Keratinocyte (primary cell): ENCODE data around the gene HIRA. TPM values are rescaled to one million over a fixed set of nuclear protein-coding genes. Genes with fewer than 3 reads are reported as not detected.

ENCODE experiments used
- DNase-seq: peaks from one replicate; pipeline ENCODE4 v3.0.0-alpha.2; 2011; ENCODE audit warnings: low read depth, missing footprints, low spot score
- FAIRE-seq: peaks from 2 replicates; lab custom pipeline; 2011; peaks lifted over from hg19 to GRCh38; lab: Jason Lieb, UNC
- H2AFZ ChIP-seq: 2 replicates; pipeline ENCODE4 v1.6.0; 2012; ENCODE audit warnings: low read length, control low read depth, inconsistent platforms; ENCODE audit not compliant: control insufficient read depth
- H3K27ac ChIP-seq: 2 replicates; pipeline ENCODE4 v1.5.1; 2011; ENCODE audit warnings: low read length; ENCODE audit not compliant: control insufficient read depth, insufficient read depth
- H3K27me3 ChIP-seq: 3 replicates; pipeline ENCODE4 v1.6.0; 2011; ENCODE audit warnings: low read length; ENCODE audit not compliant: control insufficient read depth, insufficient read depth; ENCODE audit errors: extremely low read depth
- H3K36me3 ChIP-seq, 2 experiments: 2 replicates in 1 of 2; 3 replicates in 1 of 2; pipeline ENCODE4 v1.5.1; 2011; ENCODE audit warnings: low read length in 2 of 2, mild to moderate bottlenecking in 1 of 2; ENCODE audit not compliant: control insufficient read depth in 2 of 2, insufficient read depth in 2 of 2; ENCODE audit errors: extremely low read depth in 1 of 2
- H3K4me1 ChIP-seq: 3 replicates; pipeline ENCODE4 v1.5.1; 2011; ENCODE audit warnings: low read length; ENCODE audit not compliant: control insufficient read depth, insufficient read depth; ENCODE audit errors: extremely low read depth
- H3K4me2 ChIP-seq: 3 replicates; pipeline ENCODE4 v1.6.0; 2011; ENCODE audit warnings: low read depth, low read length; ENCODE audit not compliant: control insufficient read depth, insufficient read depth; ENCODE audit errors: extremely low read depth
- H3K4me3 ChIP-seq, 3 experiments: fragments of 200-600 bp in 1 of 3; sonication (generic) in 1 of 3; 2 replicates in 2 of 3; 3 replicates in 1 of 3; pipeline ENCODE4 v1.5.1; 2011 to 2016; ENCODE audit warnings: low read length in 3 of 3, mild to moderate bottlenecking in 3 of 3, control low read depth in 2 of 3, inconsistent platforms in 1 of 3, low read depth in 1 of 3, mixed read lengths in 1 of 3, mixed run types in 1 of 3, moderate library complexity in 1 of 3; ENCODE audit not compliant: control insufficient read depth in 2 of 3, insufficient read depth in 2 of 3; ENCODE audit errors: extremely low read depth in 1 of 3
- H3K79me2 ChIP-seq: 2 replicates; pipeline ENCODE4 v1.6.0; 2012; ENCODE audit warnings: low read length; ENCODE audit not compliant: control insufficient read depth, insufficient read depth
- H3K9ac ChIP-seq: 3 replicates; pipeline ENCODE4 v1.6.0; 2011; ENCODE audit warnings: low read length; ENCODE audit not compliant: control insufficient read depth, insufficient read depth; ENCODE audit errors: extremely low read depth
- H3K9me1 ChIP-seq: 3 replicates; pipeline ENCODE4 v1.6.0; 2011; ENCODE audit warnings: low read length; ENCODE audit not compliant: control insufficient read depth, insufficient read depth; ENCODE audit errors: extremely low read depth
- H3K9me3 ChIP-seq: 2 replicates; pipeline ENCODE4 v1.5.1; 2012; ENCODE audit warnings: low read depth, low read length; ENCODE audit not compliant: control insufficient read depth
- H4K20me1 ChIP-seq: 3 replicates; pipeline ENCODE4 v1.6.0; 2011; ENCODE audit warnings: low read length; ENCODE audit not compliant: control insufficient read depth, insufficient read depth; ENCODE audit errors: extremely low read depth
- EZH2 ChIP-seq: IDR thresholded peaks from one replicate; pipeline ENCODE4 v1.6.1; 2012; ENCODE audit warnings: inconsistent platforms, mild to moderate bottlenecking, low read length, moderate library complexity
- dilution Hi-C: fragments of 300-500 bp; cut with MboI; formaldehyde crosslinking; loops from one replicate; pipeline ENCODE4 v1.7.0; 2020; ENCODE audit warnings: low sequenced_read_pairs; ENCODE audit not compliant: extremely low pct_ligation_motif_present
- polyA plus RNA-seq, 5 experiments: library from polyadenylated mRNA; depleted of rRNA in 3 of 5; stranded (reverse) in 3 of 5; stranded (forward) in 1 of 5; unstranded in 1 of 5; fragments of >200 nt; gene quantifications; 1 replicate in 1 of 5; 2 replicates in 3 of 5; 3 replicates in 1 of 5; pipeline versions ENCODE4 v1.2.1 to v1.2.3, GENCODE V29; 2011 to 2012; ENCODE audit warnings: missing spikeins in 2 of 5, low read depth in 1 of 5, low replicate concordance in 1 of 5
- TF ChIP-seq, protein P1 (sequence below), 3 experiments: IDR thresholded peaks in 1 of 3; conservative IDR thresholded peaks in 1 of 3; optimal IDR thresholded peaks in 1 of 3; 2 replicates in 2 of 3; 3 replicates in 1 of 3; pipeline versions ENCODE3 to v1.5.1; 2011; ENCODE audit warnings: low read length in 3 of 3, mild to moderate bottlenecking in 3 of 3, moderate library complexity in 2 of 3, control low read depth in 1 of 3, inconsistent platforms in 1 of 3; ENCODE audit not compliant: insufficient read depth in 2 of 3; ENCODE audit errors: extremely low read depth in 1 of 3

Gene HIRA
- polyA plus RNA-seq, 1 donor (not counting 4 experiments of a cell fraction or from before 2014, with no cell fraction given), result 16.7 TPM

DNA sequence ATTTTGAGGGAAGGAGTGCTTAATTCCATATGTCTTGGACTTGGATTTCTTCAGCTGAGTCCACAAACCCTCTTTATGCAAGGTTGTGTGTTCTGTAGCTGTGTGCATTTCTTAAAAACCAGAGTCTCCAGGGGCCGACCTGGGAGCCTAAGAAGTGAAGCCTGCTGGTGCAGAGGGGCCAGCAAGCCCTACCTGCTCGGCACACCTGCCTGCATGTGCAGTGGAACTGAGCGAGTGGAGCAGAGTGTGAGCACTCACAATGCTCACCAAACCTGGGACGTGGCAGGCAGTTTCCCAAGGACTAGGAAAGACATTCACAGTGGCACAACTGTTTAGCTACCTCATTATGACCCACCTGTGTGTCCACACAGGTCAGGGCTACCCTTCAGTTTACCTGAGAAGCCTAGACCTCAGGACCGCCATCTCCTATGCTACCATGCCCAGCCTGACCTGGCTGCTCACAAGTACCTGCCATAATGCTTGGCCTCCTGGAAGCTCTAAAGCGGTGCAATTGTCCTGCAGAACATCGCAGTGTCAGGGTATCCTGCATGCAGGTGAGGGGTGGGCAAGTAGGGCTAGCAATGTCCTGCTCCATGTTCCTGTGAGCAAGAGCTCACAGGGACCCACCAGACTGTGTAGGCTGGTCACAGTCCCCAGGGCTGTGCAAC, 12.1 kb upstream of the HIRA start:
- TF ChIP-seq EZH2, result no peak
- no peak overlapping the region for H3K9ac ChIP-seq
- H3K4me1 ChIP-seq, result peaks cover 6% of the 10 kb centered on the region
- H3K79me2 ChIP-seq, result peaks cover 51% of the 10 kb centered on the region
- H3K4me3 ChIP-seq, result no peak overlapping the region
- FAIRE-seq (no peak), DNase-seq (no peak)
- no peak overlapping the region for H3K27ac ChIP-seq
- no peaks in the 10 kb centered on the region for H3K9me1 ChIP-seq
- no peaks in the 10 kb centered on the region for H3K27me3 ChIP-seq
- H3K36me3 ChIP-seq, result peaks cover 3 to 6% of the 10 kb centered on the region in 2 experiments
- no peaks in the 10 kb centered on the region for H3K9me3 ChIP-seq
- H2AFZ ChIP-seq, result no peak overlapping the region
- peaks cover 2% of the 10 kb centered on the region for H4K20me1 ChIP-seq
- no peak overlapping the region for H3K4me2 ChIP-seq
- dilution Hi-C loops, result no loop called here

GRCh38 chr22:19442166-19442565, 10.6 kb upstream of the HIRA start:
- no peaks in the 10 kb centered on the region for H3K9me3 ChIP-seq
- dilution Hi-C loops, result no loop called here
- no peak overlapping the region for H3K9ac ChIP-seq
- no peak overlapping the region for H3K4me3 ChIP-seq
- peaks cover 49% of the 10 kb centered on the region for H3K79me2 ChIP-seq
- no peak overlapping the region for H3K4me2 ChIP-seq
- DNase-seq (no peak), FAIRE-seq (no peak)
- no peaks in the 10 kb centered on the region for H3K4me1 ChIP-seq
- TF ChIP-seq, protein P1, sequence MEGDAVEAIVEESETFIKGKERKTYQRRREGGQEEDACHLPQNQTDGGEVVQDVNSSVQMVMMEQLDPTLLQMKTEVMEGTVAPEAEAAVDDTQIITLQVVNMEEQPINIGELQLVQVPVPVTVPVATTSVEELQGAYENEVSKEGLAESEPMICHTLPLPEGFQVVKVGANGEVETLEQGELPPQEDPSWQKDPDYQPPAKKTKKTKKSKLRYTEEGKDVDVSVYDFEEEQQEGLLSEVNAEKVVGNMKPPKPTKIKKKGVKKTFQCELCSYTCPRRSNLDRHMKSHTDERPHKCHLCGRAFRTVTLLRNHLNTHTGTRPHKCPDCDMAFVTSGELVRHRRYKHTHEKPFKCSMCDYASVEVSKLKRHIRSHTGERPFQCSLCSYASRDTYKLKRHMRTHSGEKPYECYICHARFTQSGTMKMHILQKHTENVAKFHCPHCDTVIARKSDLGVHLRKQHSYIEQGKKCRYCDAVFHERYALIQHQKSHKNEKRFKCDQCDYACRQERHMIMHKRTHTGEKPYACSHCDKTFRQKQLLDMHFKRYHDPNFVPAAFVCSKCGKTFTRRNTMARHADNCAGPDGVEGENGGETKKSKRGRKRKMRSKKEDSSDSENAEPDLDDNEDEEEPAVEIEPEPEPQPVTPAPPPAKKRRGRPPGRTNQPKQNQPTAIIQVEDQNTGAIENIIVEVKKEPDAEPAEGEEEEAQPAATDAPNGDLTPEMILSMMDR (optimal IDR thresholded peaks at IDR 0.05 in 1 of 3, IDR thresholded peaks at IDR 0.05 in 1 of 3, conservative IDR thresholded peaks at IDR 0.05 in 1 of 3; ENCODE audit: extremely low read depth in 1 of 3, insufficient read depth in 2 of 3, low read length in 3 of 3), result no peak
- TF ChIP-seq EZH2, result no peak
- no peaks in the 10 kb centered on the region for H3K27me3 ChIP-seq
- H4K20me1 ChIP-seq, result peaks cover 2% of the 10 kb centered on the region
- no peak overlapping the region for H3K27ac ChIP-seq
- peaks cover 3 to 6% of the 10 kb centered on the region in 2 experiments for H3K36me3 ChIP-seq
- H3K9me1 ChIP-seq, result no peaks in the 10 kb centered on the region
- no peak overlapping the region for H2AFZ ChIP-seq
